T1000 (cell line): ENCODE measurements around the gene AATK.
"Not testable (repeated sequence)": the region's sequence is repeated elsewhere in the genome, so short reads cannot be mapped to it uniquely, and the experiment has no call there.

Source experiments
- DNase-seq: peaks from one replicate; lab custom pipeline; 2025; ENCODE audit warnings: mixed read lengths; lab: John Stamatoyannopoulos, UW

Gene AATK

GRCh38 chr17:81091774-81092517 is 74.1 kb downstream of the AATK start:
- no peak for DNase-seq

- no peak for DNase-seq
These were observed 74.9 kb downstream of the AATK start for GRCh38 chr17:81091154-81091553.

- DNase-seq: no peak
These were observed 75.5 kb downstream of the AATK start for GRCh38 chr17:81090361-81091136.

DNA sequence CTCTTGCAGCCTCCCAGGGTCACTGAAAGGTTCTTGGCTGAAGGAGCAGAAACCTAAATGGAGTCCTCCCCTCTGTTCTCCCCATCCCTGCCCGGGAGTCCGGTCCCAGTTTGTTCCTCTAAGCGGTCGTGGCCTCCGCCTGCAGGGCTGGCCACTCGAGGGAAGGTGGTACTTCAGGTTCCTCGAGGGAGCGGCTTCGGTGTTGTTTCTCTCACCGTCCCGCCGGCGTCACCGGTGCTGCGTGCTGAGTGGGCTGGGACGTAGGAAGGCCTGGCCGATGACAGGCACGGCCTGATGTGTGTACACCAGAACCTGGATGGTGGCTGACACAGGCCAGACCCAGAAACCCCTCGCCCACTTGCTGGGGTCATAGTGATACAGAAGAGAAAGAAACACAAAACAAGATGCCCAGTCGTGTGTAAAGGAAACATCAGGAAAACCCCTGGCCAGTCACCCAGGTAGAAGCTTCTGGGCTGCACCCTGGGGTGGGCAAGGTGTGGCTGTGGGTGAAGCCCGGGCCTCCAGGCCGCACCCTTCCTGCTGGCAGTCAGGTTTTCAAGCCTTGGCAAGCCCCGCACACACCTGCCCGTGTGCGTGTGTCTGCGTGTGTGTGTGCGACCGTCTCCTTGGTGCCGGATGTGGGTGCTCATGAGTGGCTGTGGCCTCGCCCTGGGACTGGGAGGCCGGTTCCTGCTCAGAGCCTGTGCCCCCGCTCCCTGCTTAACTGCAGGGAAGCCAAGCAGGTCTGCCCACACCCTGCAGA is 79.1 kb downstream of the AATK start:
- no peak for DNase-seq

DNA sequence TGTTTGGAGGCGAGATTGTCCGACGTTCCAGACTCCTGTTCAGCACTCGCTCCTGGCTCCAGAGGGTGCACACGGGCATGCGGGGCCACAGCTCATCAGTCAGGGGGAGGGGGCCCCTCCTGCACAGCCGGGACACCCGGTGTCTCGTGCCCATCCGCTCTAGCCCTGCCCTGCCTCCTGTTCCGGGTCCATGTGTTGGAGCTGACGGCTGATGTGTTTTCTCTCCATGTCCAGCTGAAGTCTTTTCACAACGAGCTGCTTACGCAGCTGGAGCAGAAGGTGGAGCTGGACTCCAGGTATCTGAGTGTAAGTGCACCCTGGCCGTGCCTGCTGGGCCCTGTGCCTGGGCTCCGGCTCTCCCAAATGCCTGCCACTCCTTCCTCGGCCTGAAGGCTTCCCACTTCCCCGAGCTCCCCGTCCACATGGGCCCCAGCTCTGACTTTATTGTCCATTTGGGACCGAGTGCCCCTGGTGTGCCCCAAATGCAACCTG is 80.6 kb downstream of the AATK start:
- DNase-seq: no peak

DNA sequence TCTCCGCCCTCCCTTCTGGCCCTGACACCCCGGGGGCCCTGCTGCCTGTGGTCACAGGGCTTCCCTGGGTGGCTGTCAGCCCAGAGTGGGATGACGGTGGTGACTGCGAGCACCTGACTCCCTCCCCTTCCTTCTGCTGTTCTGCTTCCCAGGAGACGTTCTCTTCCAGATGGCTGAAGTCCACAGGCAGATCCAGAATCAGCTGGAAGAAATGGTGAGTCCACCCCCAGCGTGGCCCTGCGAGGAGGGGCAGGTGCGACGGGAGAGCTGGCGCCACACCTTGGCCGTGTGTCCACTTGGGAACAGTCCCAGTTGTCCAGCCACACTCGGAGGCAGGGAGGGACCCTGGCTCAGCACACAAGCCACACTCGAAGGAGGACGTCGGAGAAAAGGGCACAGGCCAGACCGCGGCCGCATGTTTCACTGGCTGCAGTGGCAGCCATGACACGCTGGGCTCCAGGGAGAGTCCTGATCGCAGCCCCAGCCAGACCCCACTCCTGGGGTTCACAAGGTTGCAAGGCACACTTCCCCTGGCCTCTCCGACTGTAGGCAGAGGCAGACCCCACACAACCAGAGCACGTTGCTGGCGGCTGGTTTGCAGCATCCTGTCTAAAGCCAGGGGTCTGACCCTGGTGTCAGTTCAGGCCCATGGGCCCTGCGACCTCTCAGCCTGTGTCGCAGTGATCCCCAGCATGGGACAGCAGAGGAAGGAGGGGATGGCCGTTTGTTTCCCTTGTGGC is 81.2 kb downstream of the AATK start:
- DNase-seq: no peak

GRCh38 chr17:81083125-81083765 is 82.8 kb downstream of the AATK start:
- DNase-seq: no peak

GRCh38 chr17:81082177-81083073 is 83.6 kb downstream of the AATK start:
- no peak for DNase-seq

GRCh38 chr17:81081222-81082176 is 84.5 kb downstream of the AATK start:
- no peak for DNase-seq

GRCh38 chr17:81080019-81080418 is 86.0 kb downstream of the AATK start:
- no peak for DNase-seq

DNA sequence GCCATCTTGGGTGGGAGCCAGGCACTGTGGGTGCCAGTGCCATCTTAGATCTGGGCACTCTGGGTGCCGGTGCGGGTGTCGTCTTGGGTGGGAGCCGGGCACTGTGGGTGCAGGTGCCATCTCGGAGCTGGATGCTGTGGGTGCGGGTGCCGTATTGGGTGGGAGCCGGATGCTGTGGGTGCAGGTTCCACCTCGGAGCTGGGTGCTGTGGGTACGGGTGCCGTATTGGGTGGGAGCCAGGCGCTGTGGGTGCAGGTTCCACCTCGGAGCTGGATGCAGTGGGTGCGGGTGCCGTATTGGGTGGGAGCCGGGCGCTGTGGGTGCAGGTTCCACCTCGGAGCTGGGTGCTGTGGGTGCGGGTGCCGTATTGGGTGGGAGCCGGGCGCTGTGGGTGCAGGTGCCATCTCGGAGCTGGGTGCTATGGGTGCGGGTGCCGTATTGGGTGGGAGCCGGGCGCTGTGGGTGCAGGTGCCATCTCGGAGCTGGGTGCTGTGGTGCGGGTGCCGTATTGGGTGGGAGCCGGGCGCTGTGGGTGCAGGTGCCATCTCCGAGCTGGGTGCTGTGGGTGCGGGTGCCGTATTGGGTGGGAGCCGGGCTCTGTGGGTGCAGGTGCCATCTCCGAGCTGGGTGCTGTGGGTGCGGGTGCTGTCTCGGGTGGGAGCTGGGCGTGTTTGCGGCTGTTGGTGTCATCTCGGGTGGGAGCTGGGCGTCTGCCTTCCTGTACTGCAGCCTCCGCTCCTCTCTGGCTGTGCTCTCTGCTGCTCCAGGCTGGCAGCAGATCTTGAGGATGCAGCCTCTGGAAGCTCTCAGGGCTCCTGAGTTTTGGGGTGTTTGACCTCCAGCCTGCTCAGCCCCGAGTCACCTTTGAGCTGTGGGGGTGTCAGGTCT is 87.8 kb downstream of the AATK start:
- DNase-seq: not testable (repeated sequence)

- no peak for DNase-seq
These were observed 89.8 kb downstream of the AATK start for GRCh38 chr17:81076141-81076679.

- DNase-seq: no peak
These were observed 90.7 kb downstream of the AATK start for GRCh38 chr17:81075307-81075706.

DNA sequence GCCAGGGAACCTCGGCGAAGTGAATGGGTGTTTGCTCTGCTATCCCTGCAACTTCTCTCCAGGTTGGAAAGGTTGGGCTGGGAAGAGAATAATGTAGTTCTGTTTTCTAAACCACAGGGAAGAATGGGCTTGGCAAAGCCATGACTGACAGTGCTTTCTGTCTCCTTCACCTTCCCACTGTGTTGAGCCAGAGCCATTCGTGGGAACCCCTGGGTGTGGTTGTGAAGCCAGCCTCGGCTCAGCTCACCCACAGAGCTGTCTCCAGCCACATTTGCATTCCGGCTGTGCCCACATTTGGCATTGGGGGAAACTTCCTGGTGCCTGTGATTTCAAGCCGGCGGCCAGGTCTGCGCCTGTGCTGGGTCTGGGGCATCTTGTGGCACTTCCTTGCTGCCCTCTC is 91.1 kb downstream of the AATK start:
- no peak for DNase-seq

GRCh38 chr17:81073967-81074839 is 91.8 kb downstream of the AATK start:
- no peak for DNase-seq
